Hepatocyte (in vitro differentiated cells): ENCODE measurements around the gene NRP1.

Experiments
- EZH2phosphoT487 ChIP-seq: fragments of 200-600 bp; sonication (generic); IDR thresholded peaks from one replicate; pipeline ENCODE4 v1.6.1; 2018; ENCODE audit warnings: antibody characterized with exemption, mild to moderate bottlenecking, low read depth, moderate library complexity; ENCODE audit not compliant: unreplicated experiment, severe bottlenecking
- TF ChIP-seq, protein P1 (sequence below): fragments of 200-600 bp; sonication (generic); IDR thresholded peaks from 2 replicates; pipeline ENCODE4 v1.5.1; 2016; ENCODE audit warnings: antibody characterized with exemption, mild to moderate bottlenecking; ENCODE audit not compliant: poor library complexity

DNA sequence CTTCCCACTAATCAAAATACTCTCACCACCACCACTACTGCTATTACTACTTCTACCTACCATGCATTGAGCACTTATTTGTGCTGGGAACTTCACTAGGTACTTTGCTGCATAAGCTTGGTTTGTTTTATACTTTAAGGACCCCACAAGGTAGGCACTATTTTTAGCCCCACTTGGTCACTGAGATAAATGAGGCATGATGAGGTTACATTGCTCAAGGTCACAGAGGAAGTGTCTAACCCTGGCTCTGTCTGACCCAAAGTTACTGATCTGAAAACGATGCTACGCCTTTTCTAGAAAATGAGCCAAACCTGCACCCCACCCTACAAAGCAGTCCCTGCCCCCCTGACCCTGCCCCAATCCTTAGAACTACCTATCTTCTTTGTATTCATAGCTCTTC is 35.6 kb downstream of the NRP1 start:
- TF ChIP-seq, protein P1, sequence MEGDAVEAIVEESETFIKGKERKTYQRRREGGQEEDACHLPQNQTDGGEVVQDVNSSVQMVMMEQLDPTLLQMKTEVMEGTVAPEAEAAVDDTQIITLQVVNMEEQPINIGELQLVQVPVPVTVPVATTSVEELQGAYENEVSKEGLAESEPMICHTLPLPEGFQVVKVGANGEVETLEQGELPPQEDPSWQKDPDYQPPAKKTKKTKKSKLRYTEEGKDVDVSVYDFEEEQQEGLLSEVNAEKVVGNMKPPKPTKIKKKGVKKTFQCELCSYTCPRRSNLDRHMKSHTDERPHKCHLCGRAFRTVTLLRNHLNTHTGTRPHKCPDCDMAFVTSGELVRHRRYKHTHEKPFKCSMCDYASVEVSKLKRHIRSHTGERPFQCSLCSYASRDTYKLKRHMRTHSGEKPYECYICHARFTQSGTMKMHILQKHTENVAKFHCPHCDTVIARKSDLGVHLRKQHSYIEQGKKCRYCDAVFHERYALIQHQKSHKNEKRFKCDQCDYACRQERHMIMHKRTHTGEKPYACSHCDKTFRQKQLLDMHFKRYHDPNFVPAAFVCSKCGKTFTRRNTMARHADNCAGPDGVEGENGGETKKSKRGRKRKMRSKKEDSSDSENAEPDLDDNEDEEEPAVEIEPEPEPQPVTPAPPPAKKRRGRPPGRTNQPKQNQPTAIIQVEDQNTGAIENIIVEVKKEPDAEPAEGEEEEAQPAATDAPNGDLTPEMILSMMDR, result no peak
- no peak for TF ChIP-seq EZH2phosphoT487
